Right lobe of liver (tissue), 4 donors: ENCODE measurements around the gene CXXC1.

ENCODE experiments used
- CTCF ChIP-seq, 4 donors: fragments of 200-600 bp in 3 of 4; fragments of 450-650 bp in 1 of 4; IDR thresholded peaks; one replicate each; pipeline versions ENCODE4 v1.5.1 to v1.8.0; 2016 to 2022; ENCODE audit warnings: antibody characterized with exemption in 4 of 4, mild to moderate bottlenecking in 2 of 4
- POLR2A ChIP-seq: fragments of 450-650 bp; IDR thresholded peaks from one replicate; pipeline ENCODE4 v1.6.1; 2017; ENCODE audit warnings: antibody characterized with exemption, mild to moderate bottlenecking
- donor health status: DM: no; HTN: no; CAD: no.
- donor health status: DM: no; HTN: no; CAD: no.
- donor health status: DM: no; HTN: yes; CAD: no.

- TF ChIP-seq CTCF (IDR thresholded peaks at IDR 0.05): no peak
- no peak for TF ChIP-seq POLR2A
Measured at GRCh38 chr18:50247561-50247960, 39.9 kb downstream of the CXXC1 start.
